SHP77 treated with DMSO at 0.1 percent for 48 hours (cell line): ENCODE measurements around the gene SH3RF3.

Source experiments
- DNase-seq: peaks from one replicate; lab custom pipeline; 2025; lab: John Stamatoyannopoulos, UW

The SH3RF3 gene

DNA sequence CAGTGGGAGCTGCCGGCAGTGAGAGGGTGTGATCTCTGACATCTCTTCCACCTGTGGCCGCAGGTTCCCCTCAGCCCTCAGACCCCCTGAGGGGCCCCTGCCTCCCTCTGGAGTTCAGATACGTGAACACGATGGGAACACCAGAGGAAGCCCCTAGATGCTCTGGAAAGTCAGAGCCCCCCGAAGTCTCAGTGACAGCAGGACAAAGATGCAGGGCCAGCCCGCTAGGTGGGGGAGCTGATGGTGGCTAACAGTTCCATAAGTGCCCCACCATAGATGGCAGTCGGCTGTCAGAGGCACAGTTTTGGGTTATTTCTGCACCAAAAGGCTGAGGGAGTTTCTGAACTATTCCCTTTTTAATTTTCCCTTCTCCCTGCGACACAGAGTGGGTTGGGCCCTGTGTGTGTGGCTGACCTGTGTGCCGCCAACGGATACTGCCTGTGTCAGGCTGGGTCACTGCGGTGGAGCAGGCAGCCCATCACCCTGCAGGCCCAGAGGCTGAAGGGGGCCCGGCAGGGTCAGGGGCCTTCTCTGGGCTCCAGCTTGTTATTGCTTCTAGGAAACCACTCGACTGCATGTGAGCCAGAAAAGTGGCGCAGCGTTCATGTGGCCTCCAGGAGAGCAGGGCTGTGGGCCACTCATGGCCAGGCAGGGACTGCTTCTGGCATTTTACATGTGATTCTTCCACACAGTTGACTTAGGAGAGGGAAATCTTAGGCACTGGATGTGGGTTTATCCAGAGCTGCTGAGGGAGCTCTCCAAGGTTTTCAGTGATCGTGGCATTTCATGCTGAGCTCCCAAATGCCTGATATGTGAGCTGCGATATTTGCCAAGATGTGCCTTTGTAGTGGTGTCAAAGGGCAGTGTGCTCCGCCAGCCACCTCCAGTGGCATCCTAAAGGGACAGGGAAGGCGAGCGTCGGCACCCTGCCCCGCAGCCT lies 225.1 kb downstream of the SH3RF3 start:
- no peak for DNase-seq

DNA sequence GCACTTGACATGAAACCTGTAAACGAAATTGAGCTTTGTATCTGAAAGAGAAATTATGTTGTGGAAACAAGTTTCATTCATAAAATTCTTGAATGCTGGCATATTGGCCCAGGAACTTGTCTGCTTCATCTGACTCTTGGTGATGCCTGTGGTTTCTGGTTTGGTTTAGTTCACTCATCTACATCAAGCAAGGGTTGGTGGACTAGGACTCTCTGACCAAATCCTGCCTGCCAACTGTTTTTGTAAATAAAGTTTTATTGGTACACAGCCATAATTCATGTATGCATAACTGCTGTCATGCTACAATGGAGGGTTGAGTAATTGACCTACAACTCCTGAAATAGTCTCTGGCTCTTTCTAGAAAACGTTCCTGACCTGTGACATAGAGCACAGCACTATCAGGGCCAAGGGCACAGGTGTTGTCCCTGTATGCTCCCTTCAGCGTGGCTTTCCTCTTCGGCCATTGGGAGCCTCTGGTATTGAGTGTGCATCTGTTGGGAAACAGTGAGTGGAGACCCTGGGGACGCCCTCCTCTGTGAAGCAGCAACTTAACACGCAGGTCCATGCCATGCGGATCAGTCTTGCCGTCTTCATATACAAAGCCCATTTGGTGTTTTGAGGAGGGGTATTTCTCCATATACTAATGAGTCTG lies 226.3 kb downstream of the SH3RF3 start:
- no peak for DNase-seq

DNA sequence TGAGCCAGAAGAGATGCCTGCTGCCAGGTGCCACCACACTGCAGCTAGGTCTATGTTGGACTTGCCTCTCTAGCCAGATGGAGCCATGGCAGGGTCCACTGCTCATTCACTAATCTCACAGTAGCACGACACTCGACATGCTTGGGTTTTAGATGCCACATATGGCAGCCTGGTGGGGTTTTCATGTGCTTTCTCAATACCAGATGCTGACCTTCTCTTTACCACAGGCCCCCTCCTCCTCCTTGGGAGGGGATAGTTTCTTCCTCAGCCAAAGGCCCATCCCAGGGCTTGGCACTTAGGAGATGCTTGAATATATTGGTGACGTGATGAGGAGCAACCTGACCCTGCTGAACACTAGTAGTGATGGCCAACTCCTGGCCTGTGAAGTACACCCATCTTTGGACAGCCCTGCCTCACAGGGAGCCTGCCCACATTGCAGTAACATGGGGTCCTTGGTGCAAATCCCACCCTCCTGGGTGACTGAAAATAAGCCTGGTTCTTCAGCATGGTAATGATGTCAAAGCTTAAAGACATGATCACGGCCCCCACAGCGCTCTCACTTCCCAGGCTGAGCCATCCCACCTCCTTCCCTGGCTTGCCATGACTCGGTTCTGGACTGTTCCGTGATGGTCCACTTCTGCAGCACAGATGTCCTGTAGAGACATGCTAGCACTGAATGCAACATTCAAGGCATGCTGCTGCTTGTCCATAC lies 227.5 kb downstream of the SH3RF3 start:
- DNase-seq: no peak

DNA sequence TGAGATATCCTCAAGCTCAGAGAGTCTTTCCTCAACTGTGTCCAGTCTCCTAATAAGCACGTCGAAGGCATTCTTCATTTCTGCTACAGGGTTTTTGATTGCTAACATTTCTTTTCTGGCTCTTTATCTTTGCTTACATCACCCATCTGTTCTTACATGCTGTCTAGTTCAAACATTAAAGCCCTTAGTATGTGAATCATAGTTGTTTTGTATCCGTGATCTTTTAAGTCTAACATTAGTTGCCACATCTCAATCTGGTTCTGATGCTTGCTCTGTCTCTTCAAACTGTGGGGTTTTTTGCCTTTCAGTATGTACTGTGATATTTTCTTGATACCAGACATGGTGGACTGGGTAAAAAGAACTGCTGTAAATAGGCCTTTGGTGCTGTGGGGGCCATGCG lies 235.2 kb downstream of the SH3RF3 start:
- no peak for DNase-seq

DNA sequence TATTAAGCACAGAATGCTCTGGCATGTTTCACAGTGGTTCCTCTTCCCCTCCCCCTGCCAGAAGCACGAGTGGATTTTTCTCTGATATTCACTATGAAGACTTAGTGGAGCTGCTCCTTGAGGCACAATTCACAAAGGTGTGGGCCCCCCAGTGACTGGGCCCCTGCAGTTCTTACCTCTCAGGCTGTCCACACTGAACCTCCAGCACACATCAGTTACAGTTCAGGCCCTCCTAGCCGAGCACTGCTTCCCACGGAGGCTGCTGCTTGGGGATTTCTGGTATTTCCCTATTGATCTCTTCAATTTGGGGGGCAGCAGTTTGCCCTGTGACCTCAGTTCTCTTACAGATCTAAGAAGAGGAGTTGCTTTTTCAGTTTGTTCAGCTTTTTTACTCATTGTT lies 236.1 kb downstream of the SH3RF3 start:
- DNase-seq: no peak

DNA sequence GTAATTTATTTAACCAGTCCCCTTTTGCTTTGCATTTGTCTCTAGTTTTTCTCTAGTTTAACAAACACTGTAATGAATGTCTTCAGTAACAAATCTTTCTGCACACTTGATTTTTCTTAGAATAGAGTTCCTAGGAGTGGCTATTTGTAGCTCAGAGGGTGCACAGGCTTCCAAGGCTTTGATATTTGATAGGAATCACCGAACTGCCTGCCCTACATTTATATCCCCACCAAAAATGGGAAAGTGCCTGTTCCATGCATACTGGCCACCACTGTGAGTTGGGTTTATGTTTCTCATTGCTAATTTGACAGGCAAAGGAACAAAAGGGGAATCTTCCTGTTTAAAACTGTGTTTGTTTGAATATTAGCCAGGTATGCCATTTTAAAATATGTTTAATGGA lies 238.7 kb downstream of the SH3RF3 start:
- no peak for DNase-seq

DNA sequence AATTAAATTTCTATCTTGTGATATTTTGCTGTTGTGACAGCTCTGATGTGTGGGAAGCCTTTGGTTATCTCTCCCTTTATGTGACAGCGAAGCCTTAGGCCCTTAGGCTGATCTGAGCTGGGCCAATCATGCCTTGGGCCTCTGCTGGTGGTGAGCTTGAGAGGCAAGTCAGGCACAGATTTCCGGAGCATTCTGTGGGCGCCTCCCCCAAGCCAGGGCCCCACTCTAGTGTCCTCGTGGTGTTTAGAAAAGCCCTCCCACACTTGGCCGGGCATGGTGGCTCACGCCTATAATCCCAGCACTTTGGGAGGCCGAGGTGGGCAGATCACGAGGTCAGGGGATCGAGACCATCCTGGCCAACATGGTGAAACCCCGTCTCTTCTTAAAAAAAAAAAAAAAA lies 239.8 kb downstream of the SH3RF3 start:
- no peak for DNase-seq

DNA sequence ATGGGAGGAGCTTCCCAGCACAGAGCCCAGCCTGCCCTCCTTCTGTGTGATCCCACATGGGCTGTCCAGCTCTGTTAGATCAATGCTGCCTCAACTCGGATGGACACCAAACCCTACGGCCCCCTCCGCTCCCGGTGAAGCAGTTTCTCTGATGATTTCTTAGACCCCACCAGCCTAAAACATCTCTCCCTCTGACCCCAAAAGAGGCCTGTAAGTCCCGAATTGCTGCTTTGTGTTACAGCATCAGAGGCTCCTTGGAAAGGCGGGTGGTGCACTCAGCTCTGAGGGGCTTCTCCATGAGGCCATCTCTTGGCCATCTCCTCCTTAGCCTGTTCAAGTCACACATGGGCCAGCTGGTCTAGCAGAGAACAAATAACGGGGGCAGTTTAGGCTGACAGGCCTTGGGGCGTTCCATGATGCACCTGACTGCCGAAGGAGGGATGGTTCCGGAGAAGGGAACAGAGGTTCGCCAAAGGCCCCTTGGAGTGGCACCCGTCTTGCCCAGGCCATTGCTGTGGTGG lies 240.7 kb downstream of the SH3RF3 start:
- DNase-seq: no peak

DNA sequence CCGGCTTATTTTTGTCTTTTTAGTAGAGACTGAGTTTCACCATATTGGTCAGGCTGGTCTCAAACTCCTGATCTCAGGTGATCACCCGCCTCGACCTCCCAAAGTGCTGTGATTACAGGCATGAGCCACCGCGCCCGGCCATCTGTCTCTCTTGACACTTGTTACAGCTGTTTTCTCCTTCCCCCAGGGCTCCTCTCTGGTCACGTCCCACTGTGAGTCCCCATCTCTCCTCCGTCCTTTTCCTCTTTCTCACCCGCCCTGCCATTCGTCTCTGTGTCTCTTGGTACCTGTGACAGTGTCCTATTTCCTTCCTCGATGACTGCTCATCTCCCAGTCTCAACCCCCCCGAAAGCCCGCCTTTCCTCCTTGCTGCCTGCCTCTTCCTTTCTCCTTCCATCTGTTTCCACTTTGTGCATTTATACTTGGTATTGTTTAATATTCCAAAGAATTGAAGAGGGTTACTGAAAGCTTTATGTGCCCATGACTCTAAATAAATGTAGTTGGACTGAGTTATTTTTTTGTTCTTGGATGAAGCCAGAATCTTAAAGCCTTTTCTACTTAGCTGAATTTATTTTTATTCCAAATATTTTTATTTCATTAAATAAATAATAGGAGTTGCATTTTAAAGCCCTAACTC lies 241.5 kb downstream of the SH3RF3 start:
- no peak for DNase-seq

DNA sequence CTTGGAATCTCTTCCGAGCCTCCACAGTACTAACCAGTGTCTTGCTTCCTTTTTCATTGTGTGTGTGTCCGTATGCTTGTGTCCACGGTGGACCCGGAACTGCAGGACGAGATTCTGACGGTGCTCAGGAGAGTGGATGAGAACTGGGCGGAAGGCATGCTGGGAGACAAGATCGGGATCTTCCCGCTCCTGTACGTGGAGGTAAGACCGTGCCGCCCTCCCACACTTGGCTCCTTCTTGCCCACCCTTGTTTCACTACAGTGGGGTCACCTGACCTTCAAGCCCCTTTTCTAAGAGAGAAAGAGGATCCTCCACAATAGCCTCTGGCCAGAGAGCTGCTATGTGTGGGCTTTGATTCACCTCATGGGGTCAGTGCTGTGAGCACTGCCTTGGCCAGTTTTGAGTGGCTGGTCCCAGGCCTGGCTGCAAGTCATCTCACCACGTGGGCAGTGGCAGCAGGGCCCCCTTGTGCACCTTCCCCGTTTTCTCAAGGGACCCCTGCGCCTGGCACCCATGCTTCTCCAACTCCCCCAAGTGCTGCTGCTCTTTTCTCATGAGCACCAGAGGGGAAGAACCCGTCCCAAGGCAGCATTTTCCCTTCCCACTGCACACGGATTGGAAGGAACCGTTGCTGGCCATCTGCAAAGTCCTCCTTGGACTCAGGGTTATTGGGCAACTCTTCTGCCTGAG lies 242.6 kb downstream of the SH3RF3 start:
- no peak for DNase-seq

DNA sequence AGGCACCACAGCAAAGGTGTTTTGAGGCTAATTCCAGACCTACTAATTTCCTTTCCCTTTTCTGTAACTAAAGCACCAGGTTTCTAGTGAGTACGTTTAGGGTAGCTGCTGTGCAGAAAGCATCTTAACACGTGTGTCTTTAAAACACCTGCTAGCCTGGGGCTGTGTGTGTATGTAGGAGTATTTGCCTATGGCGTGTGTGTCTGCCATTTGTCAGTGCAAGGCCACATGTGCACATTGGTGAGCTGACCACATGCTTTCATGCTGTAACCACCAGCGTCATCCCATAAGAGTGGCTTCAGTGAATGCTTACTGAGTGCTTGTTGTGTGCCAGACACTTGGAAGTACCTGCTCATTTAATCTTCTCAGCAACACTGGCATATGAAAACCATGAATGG lies 243.2 kb downstream of the SH3RF3 start:
- DNase-seq: no peak

DNA sequence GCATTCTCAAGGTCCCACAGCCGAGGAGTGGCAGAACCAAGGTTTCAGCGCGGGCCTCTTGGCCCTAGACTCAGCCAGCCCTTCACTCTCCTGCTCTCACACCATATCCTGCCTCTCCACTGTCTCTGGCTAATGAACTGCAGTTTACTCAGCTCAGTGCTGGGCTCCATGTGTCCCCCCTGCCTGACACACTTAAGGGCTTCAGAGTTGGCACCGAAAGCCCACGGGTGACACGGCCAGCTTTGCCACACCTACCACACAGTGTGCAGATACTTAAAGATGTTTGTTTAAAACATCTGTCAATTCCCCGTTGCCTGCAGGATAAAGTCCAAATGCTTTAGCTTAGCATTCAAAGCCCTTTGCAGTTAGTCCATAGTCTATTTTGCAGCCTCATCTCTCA lies 243.6 kb downstream of the SH3RF3 start:
- DNase-seq: no peak

DNA sequence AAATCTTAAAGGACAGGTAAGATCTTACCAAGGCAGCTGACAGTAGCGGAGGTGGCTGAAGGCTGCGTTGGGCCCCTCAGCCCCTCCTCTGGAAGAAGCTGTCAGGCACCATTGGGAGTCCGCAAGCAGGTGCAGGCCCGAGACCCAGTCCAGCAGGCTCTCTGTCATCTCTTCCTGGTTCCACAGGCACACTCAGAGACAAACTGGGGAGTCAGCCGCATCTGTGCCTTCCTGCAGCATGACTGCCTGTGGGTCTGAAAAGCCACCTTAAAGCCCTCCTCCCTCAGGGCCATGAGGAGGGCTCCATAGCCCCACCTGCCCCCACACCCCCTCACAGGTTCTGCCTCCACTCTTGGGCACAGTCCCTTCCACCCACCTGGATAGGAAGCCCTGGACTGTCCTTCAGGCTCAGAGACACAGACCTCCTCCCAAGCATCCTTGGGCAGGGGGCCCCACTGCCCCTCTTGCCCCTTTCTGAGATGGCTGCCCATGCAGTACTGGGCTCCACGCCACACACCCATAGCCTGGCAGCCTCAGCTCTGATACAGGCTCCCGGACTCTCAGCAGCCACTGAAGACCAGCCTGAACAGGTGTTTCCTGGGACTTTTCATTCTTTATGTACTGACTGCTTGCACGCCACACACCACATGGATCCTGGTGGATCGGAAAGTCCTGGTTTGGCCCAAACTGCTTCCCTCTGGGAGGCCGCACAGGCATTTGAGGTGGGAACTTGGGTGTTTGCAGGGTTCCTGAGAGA lies 245.0 kb downstream of the SH3RF3 start:
- no peak for DNase-seq

DNA sequence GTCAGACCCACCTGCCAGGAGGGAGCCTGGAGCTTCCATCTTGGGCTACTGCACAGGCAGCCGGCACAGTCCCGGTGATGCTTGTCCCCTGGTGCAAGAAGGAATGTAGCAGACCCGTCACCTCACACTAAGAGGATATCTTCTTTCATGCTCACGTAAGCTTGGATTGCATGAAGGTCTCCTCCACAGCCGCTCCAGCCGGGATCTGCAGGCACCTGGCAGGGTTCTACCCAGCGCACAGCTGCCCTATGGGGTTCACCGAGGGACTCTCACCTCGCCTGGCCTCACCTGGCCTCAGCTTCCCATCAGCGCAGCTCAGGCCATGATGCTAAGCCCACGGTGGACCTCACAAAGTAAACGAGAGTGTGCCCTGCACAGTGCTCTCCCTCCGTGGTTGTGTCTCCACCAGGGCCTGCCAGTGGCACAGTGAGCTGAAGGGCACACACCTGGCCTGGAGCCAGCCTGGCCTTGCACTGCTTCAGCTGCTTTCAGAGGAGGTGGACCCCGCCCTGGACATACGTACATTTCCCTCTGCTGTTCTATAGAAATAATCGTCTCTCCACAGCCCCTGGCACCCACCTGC lies 245.6 kb downstream of the SH3RF3 start:
- no peak for DNase-seq

DNA sequence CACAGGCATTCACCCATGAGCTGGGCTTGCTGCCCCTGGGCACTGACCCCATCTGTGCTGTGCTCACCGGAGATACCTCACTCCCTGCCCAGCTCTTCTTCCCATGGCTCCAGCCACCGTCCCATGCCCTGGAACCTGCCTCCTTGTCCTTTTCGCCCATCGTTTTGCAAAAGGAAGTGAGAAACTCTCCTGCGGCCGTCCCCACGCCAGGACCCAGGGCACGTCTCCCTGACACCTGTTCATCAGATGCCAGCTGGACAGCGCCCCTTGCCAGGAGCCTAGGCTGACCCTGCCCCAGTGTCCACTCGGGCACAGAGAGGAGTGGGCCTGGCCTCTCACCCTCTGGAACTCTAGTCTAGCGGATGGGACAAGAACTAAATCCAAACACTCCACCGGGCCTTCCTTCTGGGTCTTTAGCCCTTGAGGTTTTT lies 246.1 kb downstream of the SH3RF3 start:
- no peak for DNase-seq

DNA sequence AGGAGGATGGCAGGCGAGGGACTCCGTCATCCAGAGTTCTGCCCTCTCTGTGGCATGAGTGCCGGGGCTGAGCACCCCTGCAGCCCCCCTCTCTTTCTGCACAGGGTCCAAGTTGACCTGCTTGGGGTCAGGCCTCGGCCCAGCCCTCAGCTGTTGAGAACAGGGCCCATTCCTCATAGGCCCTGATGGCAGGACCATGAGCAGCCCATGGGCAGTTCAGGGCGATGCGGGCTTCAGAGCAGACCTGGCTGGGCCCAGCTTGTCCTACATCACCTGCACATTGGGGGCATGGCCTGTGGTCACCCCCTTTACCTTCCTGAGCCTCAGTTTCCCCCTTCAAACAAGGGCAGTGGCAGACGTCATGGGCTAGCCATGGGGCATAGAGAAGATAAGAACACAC lies 246.7 kb downstream of the SH3RF3 start:
- no peak for DNase-seq

DNA sequence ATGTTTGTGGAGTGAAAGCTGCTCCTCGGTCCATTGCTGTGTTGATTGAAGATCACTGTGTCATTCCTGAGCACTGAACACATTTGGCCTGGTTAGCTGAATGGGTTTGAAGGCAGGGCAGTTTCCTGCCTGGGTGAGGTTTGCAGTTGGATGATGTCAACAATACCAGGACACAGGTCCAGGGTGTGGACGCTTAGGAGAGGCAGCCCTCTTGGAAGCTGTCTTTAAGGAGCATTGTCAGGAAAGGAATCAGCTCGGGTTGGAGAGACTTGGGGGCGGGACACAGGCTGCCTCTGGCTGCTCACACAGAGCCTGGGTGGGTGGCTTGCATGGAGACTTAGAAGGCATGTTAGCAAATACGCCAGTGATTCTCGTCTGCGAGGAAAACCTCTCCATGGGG lies 247.1 kb downstream of the SH3RF3 start:
- DNase-seq: no peak

DNA sequence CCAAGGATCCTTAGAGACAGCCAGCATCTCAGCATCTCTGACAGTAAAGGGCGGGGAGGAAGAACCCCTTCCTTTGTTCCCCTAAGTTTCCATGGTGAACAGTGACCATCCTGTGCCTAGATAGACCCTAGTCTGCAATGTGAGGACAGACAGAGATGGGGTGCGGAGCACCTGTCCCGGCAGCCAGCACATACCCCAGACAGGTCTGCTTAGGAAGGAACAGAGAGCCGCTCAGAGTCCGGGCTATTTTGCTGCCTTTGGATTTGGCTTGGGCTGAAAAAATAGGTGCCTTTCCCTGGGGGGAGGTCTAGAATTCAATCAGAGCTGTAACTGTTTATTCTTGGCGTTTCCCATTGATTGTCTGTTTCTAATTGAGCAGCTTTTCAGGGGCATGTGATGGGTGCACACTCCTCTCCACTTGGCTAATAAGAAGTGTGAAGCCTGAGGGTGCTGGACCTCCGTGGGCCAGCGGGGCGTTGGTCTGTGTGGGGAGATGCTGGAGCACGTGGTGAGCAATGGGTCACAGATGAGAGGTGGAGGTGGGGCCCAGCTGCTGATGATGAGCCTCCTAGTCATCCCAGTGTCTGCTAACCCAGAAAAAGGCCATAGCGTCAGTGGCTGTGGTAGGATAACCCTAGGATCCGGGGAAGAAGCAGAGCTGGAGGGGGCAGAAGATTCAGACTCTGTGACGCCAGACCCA lies 247.9 kb downstream of the SH3RF3 start:
- no peak for DNase-seq

DNA sequence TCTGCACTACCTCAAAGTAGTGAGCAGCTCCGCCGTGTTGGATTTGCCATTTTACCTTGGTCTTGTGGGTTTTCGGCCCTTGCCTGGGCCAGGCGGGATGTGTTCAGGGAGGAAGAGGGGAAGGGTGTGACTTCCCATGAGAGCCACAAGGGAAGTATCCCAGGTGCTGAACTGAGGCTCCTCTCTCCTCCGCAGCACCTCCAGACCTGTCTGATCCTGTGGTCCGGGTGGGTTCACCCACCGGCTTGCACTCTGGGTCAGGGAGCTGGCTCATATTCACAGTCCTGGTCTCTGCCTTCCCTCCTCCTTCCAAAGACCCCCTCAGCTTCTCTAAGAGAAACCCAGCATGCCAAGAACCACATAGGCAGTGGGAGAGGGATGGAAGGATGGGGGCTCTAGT lies 249.0 kb downstream of the SH3RF3 start:
- DNase-seq: no peak

DNA sequence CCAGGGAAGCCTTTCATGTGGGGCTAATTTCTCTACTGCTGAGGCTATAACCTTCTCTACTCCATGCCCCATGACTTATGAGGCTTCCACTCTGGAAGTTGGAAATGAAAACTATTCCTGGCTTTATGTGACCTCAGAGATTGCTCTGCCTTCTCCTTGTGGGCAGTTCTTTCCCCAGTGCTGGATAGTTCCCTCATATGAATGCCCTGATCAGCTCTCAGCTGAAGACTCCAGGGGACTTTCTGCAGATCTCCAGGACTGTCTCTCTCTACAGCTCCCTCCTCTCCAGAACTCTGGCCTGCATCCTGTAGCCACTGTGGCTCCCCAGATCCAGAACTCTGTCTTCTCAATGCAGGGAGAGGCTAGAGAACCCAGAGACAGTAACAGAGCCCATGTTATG lies 249.7 kb downstream of the SH3RF3 start:
- no peak for DNase-seq
